Measurements from ENCODE around the gene EXOG.

The EXOG gene

GRCh38 chr3:38549082-38549481 lies 52.9 kb downstream of the EXOG start:
- DNase-seq, result no peak

GRCh38 chr3:38549486-38549885 lies 53.3 kb downstream of the EXOG start:
- DNase-seq, result no peak

GRCh38 chr3:38549957-38550840 lies 54.1 kb downstream of the EXOG start:
- DNase-seq, result no peak

- no peak for DNase-seq
These were observed 55.1 kb downstream of the EXOG start for GRCh38 chr3:38551026-38551832.

- no peak for DNase-seq
These were observed 56.2 kb downstream of the EXOG start for GRCh38 chr3:38552364-38552763.

- no peak for DNase-seq
These were observed 56.9 kb downstream of the EXOG start for GRCh38 chr3:38553071-38553470.

GRCh38 chr3:38554127-38554827 lies 58.1 kb downstream of the EXOG start:
- no peak for DNase-seq

GRCh38 chr3:38555149-38555840 lies 59.2 kb downstream of the EXOG start:
- no peak for DNase-seq

GRCh38 chr3:38555926-38556325 lies 59.8 kb downstream of the EXOG start:
- DNase-seq, result no peak

- no peak for DNase-seq
These were observed 60.7 kb downstream of the EXOG start for GRCh38 chr3:38556640-38557358.

- no peak for DNase-seq
These were observed 62.7 kb downstream of the EXOG start for GRCh38 chr3:38558864-38559263.

- DNase-seq, result no peak
These were observed 64.1 kb downstream of the EXOG start for GRCh38 chr3:38560284-38560683.

- DNase-seq, result no peak
These were observed 65.0 kb downstream of the EXOG start for GRCh38 chr3:38560996-38561717.

- no peak for DNase-seq
These were observed 65.8 kb downstream of the EXOG start for GRCh38 chr3:38561746-38562466.

GRCh38 chr3:38562467-38562925 lies 66.4 kb downstream of the EXOG start:
- no peak for DNase-seq

GRCh38 chr3:38563070-38563885 lies 67.1 kb downstream of the EXOG start:
- DNase-seq, result no peak

GRCh38 chr3:38563886-38564270 lies 67.7 kb downstream of the EXOG start:
- no peak for DNase-seq

- DNase-seq, result no peak
These were observed 68.6 kb downstream of the EXOG start for GRCh38 chr3:38564631-38565338.
